Measurements from ENCODE around the gene CCND2. TPM values are rescaled to one million over a fixed set of nuclear protein-coding genes. Genes with fewer than 3 reads are reported as not detected.
A peak's percentile ranks its signal among the peaks of the same experiment; 100 is the strongest.

The CCND2 gene
- total and polyA plus RNA-seq, 9 of the 15 experiments (the other 6 are each of a cell fraction or from before 2014, with no cell fraction given) = 13.6 to 99.3 (median 39.6) TPM

DNA sequence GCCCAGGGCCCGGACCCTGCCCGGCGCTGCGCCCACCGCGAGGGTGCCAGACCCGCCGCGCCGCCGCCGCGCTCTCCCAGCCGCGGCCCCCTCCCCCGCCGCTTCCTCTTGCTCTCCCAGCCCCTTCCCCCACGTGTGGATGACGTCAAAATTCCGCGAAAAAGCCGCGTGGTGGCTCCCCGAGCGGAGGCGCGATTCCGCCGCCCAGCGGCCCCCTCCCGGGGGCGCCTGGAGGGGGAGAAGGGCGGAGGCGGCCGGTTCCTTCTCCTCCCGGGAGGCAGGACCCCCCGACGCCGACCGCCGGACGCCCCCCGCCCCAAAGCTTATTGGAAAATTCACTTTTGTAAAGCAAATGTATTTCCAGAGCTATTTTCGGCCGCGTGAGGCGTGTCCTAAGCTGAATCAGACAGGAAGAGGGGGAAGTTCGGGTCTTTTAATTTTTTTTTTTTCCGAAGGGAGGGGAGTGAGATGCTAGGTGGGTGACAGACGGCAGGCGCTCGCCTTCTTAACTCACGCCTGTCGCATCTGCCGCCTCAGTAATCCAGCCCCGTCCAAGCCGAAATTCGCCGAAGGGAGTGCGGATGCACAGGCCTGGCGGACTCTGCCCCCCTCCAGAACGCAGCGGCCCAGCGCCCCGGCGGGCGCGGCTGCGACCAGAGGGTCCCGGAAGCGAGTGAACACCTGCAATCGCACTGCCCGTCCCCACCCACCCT is 4.1 kb upstream of the CCND2 start (continued):
- TF ChIP-seq, protein P1, sequence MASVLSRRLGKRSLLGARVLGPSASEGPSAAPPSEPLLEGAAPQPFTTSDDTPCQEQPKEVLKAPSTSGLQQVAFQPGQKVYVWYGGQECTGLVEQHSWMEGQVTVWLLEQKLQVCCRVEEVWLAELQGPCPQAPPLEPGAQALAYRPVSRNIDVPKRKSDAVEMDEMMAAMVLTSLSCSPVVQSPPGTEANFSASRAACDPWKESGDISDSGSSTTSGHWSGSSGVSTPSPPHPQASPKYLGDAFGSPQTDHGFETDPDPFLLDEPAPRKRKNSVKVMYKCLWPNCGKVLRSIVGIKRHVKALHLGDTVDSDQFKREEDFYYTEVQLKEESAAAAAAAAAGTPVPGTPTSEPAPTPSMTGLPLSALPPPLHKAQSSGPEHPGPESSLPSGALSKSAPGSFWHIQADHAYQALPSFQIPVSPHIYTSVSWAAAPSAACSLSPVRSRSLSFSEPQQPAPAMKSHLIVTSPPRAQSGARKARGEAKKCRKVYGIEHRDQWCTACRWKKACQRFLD (CRISPR knock-in tag; IDR thresholded peaks at IDR 0.05) = no peak
- TF ChIP-seq, protein P2, sequence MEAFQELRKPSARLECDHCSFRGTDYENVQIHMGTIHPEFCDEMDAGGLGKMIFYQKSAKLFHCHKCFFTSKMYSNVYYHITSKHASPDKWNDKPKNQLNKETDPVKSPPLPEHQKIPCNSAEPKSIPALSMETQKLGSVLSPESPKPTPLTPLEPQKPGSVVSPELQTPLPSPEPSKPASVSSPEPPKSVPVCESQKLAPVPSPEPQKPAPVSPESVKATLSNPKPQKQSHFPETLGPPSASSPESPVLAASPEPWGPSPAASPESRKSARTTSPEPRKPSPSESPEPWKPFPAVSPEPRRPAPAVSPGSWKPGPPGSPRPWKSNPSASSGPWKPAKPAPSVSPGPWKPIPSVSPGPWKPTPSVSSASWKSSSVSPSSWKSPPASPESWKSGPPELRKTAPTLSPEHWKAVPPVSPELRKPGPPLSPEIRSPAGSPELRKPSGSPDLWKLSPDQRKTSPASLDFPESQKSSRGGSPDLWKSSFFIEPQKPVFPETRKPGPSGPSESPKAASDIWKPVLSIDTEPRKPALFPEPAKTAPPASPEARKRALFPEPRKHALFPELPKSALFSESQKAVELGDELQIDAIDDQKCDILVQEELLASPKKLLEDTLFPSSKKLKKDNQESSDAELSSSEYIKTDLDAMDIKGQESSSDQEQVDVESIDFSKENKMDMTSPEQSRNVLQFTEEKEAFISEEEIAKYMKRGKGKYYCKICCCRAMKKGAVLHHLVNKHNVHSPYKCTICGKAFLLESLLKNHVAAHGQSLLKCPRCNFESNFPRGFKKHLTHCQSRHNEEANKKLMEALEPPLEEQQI (IDR thresholded peaks at IDR 0.05) = no peak
- TF ChIP-seq XRCC5 (IDR thresholded peaks at IDR 0.05; ENCODE audit: low read depth, low read length) = no peak
- peak; percentile 86; the same call in 1 of the 2 replicates for TF ChIP-seq MXI1 (IDR thresholded peaks at IDR 0.05; ENCODE audit: low read depth, low read length)
- peak; percentile 79 for TF ChIP-seq CREB1 (IDR thresholded peaks at IDR 0.05)
- TF ChIP-seq CREB1 (CRISPR knock-in tag; IDR thresholded peaks at IDR 0.05) = peak; percentile 35; the same call in 1 of the 2 replicates
- peak; percentile 30; the same call in 1 of the 2 replicates for TF ChIP-seq ATF1 (CRISPR knock-in tag; IDR thresholded peaks at IDR 0.05)
- peak; percentile 82 for TF ChIP-seq ATF1 (tag; IDR thresholded peaks at IDR 0.05)
- TF ChIP-seq RBFOX2 (IDR thresholded peaks at IDR 0.05; ENCODE audit: low read depth, low read length) = peak; percentile 52
- TF ChIP-seq, protein P3, sequence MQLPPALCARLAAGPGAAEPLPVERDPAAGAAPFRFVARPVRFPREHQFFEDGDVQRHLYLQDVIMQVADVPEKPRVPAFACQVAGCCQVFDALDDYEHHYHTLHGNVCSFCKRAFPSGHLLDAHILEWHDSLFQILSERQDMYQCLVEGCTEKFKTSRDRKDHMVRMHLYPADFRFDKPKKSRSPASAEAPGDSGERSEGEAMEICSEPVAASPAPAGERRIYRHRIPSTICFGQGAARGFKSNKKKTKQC (CRISPR knock-in tag; IDR thresholded peaks at IDR 0.05) = no peak
- TF ChIP-seq, protein P4, sequence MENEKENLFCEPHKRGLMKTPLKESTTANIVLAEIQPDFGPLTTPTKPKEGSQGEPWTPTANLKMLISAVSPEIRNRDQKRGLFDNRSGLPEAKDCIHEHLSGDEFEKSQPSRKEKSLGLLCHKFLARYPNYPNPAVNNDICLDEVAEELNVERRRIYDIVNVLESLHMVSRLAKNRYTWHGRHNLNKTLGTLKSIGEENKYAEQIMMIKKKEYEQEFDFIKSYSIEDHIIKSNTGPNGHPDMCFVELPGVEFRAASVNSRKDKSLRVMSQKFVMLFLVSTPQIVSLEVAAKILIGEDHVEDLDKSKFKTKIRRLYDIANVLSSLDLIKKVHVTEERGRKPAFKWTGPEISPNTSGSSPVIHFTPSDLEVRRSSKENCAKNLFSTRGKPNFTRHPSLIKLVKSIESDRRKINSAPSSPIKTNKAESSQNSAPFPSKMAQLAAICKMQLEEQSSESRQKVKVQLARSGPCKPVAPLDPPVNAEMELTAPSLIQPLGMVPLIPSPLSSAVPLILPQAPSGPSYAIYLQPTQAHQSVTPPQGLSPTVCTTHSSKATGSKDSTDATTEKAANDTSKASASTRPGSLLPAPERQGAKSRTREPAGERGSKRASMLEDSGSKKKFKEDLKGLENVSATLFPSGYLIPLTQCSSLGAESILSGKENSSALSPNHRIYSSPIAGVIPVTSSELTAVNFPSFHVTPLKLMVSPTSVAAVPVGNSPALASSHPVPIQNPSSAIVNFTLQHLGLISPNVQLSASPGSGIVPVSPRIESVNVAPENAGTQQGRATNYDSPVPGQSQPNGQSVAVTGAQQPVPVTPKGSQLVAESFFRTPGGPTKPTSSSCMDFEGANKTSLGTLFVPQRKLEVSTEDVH (IDR thresholded peaks at IDR 0.05; ENCODE audit: low read depth, partially characterized antibody) = peak; percentile 100
- TF ChIP-seq, protein P5, sequence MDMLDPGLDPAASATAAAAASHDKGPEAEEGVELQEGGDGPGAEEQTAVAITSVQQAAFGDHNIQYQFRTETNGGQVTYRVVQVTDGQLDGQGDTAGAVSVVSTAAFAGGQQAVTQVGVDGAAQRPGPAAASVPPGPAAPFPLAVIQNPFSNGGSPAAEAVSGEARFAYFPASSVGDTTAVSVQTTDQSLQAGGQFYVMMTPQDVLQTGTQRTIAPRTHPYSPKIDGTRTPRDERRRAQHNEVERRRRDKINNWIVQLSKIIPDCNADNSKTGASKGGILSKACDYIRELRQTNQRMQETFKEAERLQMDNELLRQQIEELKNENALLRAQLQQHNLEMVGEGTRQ (CRISPR knock-in tag; IDR thresholded peaks at IDR 0.05) = peak; percentile 60
- TF ChIP-seq, protein P6, sequence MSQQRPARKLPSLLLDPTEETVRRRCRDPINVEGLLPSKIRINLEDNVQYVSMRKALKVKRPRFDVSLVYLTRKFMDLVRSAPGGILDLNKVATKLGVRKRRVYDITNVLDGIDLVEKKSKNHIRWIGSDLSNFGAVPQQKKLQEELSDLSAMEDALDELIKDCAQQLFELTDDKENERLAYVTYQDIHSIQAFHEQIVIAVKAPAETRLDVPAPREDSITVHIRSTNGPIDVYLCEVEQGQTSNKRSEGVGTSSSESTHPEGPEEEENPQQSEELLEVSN (IDR thresholded peaks at IDR 0.05; ENCODE audit: borderline replicate concordance in 1 of 2, extremely low read depth in 1 of 2, insufficient read depth in 1 of 2, insufficient read length in 1 of 2, low read depth in 1 of 2, low read length in 1 of 2, poor library complexity in 1 of 2, severe bottlenecking in 1 of 2) = peak; percentile 47 to 70
- TF ChIP-seq MYNN (IDR thresholded peaks at IDR 0.05) = no peak
- TF ChIP-seq MYNN (CRISPR knock-in tag; IDR thresholded peaks at IDR 0.05) = no peak
- peak; percentile 38; the same call in 1 of the 2 replicates for TF ChIP-seq GABPA (tag; conservative IDR thresholded peaks at IDR 0.05; ENCODE audit: low read depth)

Data from K562 (cell line).